Peyer's patch (tissue), 4 donors: Measurements from ENCODE around the gene WIZ. TPM values are rescaled to one million over a fixed set of nuclear protein-coding genes. Genes with fewer than 3 reads are reported as not detected.
A peak's percentile ranks its signal among the peaks of the same experiment; 100 is the strongest.

Experiments used
- DNase-seq, 3 donors: peaks; one replicate each; pipeline ENCODE4 v3.0.0-alpha.2; 2017 to 2019
- H3K27ac ChIP-seq, 4 donors: fragments of 200-600 bp; sonication (generic); one replicate each; pipeline ENCODE4 v1.5.1; 2016 to 2019
- H3K27me3 ChIP-seq, 2 donors: fragments of 200-600 bp; sonication (generic); one replicate each; pipeline ENCODE4 v1.5.1; 2019
- H3K36me3 ChIP-seq, 3 donors: fragments of 200-600 bp; sonication (generic); one replicate each; pipeline ENCODE4 v1.5.1; 2016 to 2019
- H3K4me1 ChIP-seq, 4 donors: fragments of 200-600 bp; sonication (generic); one replicate each; pipeline ENCODE4 v1.5.1; 2016 to 2019
- H3K4me3 ChIP-seq, 4 donors: fragments of 200-600 bp; sonication (generic); 1 replicate in 3 of 4; 2 replicates in 1 of 4; pipeline ENCODE4 v1.5.1; 2016 to 2019; ENCODE audit warnings: mild to moderate bottlenecking in 1 of 4
- H3K9me3 ChIP-seq, 4 donors: fragments of 200-600 bp; sonication (generic); one replicate each; pipeline ENCODE4 v1.5.1; 2016 to 2019; ENCODE audit warnings: mild to moderate bottlenecking in 1 of 4
- CTCF ChIP-seq, 6 experiments: fragments of 450-650 bp in 4 of 6; fragments of 200-600 bp in 2 of 6; sonication (generic) in 1 of 6; IDR thresholded peaks; one replicate each; pipeline ENCODE4 v1.5.1; 2017 to 2019; ENCODE audit warnings: antibody characterized with exemption in 6 of 6, mild to moderate bottlenecking in 3 of 6, moderate library complexity in 1 of 6
- POLR2A ChIP-seq, 2 donors: fragments of 450-650 bp; IDR thresholded peaks; one replicate each; pipeline ENCODE4 v1.5.1; 2017; ENCODE audit warnings: antibody characterized with exemption in 2 of 2, mild to moderate bottlenecking in 2 of 2, moderate library complexity in 2 of 2
- total RNA-seq, 4 donors: library from RNA; depleted of rRNA; stranded (reverse); fragments of >200 nt; gene quantifications; one replicate each; pipeline ENCODE4 v1.1.0, GENCODE V29; 2016

WIZ gene
- total RNA-seq, 4 donors from 2014 or later = 25.4 to 45.2 (median 40.6) TPM

DNA sequence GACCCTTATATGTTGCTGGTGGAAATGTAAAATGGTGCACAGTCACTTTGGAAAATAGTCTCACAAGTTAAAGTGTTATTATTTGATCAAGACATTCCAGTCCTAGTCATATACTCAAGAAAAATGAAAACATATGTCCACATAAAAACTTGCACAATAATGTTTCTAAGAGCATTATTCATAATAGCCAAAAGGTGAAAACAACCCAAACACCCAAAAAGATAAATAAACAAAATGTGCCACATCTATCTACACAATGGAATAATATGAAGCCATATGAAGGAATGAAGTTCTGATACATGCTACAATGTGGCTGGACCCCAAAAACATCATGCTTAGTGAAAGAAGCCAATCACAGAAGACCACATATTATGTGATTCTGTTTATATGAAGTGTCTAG is 55.8 kb downstream of the WIZ start:
- Histone ChIP-seq H3K36me3 (peaks cover 0 to 52% (median 0%) of the 10 kb centered on the region in 3 donors), H3K9me3 (no peaks in the 10 kb centered on the region), H3K4me1 (no peaks in the 10 kb centered on the region), H3K4me3 (no peak overlapping the region), H3K27me3 (no peaks in the 10 kb centered on the region), H3K27ac (no peak overlapping the region)
- TF ChIP-seq CTCF (IDR thresholded peaks at IDR 0.05) = no peak
- no peak for DNase-seq

DNA sequence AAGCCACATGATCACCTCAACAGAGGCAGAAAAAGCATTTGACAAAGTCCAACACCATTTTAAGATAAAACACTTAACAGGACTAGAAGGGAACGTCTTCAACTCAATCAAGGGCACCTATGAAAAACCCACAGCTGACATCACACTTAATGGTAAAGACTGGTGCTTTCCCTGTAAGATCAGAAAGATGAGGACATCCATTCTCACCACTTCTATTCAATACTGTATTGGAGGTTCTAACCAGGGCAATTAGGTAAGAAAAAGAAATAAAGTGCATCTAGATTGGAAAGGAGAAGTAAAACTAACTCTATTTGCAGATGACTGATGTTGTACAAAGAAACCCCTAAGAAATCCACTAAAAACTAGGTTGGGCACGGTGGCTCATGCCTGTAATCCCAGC is 58.9 kb downstream of the WIZ start:
- DNase-seq = no peak
- Histone ChIP-seq H3K4me1 (no peaks in the 10 kb centered on the region), H3K9me3 (no peaks in the 10 kb centered on the region), H3K4me3 (no peak overlapping the region), H3K27ac (no peak overlapping the region), H3K36me3 (peaks cover 0 to 27% (median 0%) of the 10 kb centered on the region in 3 donors), H3K27me3 (no peaks in the 10 kb centered on the region)
- TF ChIP-seq POLR2A (IDR thresholded peaks at IDR 0.05) (no peak), CTCF (IDR thresholded peaks at IDR 0.05) (no peak)

DNA sequence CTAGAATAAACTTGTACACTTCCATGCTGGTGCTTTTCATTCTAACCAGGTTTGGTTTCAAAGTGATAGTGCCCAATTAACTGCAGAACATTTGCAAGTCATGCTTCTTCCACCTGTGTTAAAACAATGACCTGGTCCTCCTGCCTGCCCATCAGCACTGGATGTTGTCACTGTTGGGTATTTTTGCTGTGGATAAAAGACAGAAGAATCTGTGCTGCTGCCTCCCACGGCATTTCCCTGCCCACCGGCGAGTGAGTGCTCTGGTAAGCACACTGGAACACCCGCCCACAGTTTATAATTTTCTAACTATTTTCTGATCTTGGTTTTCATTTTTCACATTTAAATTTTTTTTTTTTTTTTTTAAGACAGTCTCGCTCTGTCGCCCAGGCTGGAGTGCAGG is 67.9 kb downstream of the WIZ start:
- Histone ChIP-seq H3K9me3 (no peaks in the 10 kb centered on the region), H3K27ac (no peak overlapping the region), H3K27me3 (no peaks in the 10 kb centered on the region), H3K4me3 (no peak overlapping the region), H3K4me1 (peaks cover 3 to 22% (median 16%) of the 10 kb centered on the region in 4 donors), H3K36me3 (peaks cover 0 to 6% (median 0%) of the 10 kb centered on the region in 3 donors)
- DNase-seq = no peak
- no peak for TF ChIP-seq POLR2A (IDR thresholded peaks at IDR 0.05)
- TF ChIP-seq CTCF (IDR thresholded peaks at IDR 0.05) = no peak

GRCh38 chr19:15381429-15381828 is 68.3 kb downstream of the WIZ start:
- no peak for DNase-seq
- H3K27me3 ChIP-seq = no peaks in the 10 kb centered on the region
- no peak overlapping the region for H3K27ac ChIP-seq
- H3K36me3 ChIP-seq = peaks cover 0 to 4% (median 0%) of the 10 kb centered on the region in 3 donors
- H3K4me3 ChIP-seq = no peak overlapping the region
- H3K4me1 ChIP-seq = peaks cover 4 to 26% (median 16%) of the 10 kb centered on the region in 4 donors
- TF ChIP-seq CTCF (IDR thresholded peaks at IDR 0.05) = no peak
- TF ChIP-seq POLR2A (IDR thresholded peaks at IDR 0.05) = no peak
- no peaks in the 10 kb centered on the region for H3K9me3 ChIP-seq

- peaks cover 4 to 33% (median 16%) of the 10 kb centered on the region in 4 donors for H3K4me1 ChIP-seq
- TF ChIP-seq CTCF (IDR thresholded peaks at IDR 0.05) (no peak), POLR2A (IDR thresholded peaks at IDR 0.05) (peak in 1 of 2 donors; percentile 14)
- peak overlapping the region; percentile 89 to 98 (median 94) for H3K4me3 ChIP-seq
- DNase-seq = peak; percentile 36 to 80 (median 76)
- H3K9me3 ChIP-seq = no peaks in the 10 kb centered on the region
- peak overlapping the region; percentile 94 to 99 (median 94) for H3K27ac ChIP-seq
- H3K36me3 ChIP-seq = no peaks in the 10 kb centered on the region
- no peaks in the 10 kb centered on the region for H3K27me3 ChIP-seq
Observed at GRCh38 chr19:15379999-15380647, 69.6 kb downstream of the WIZ start.
